ENCODE measurements around the gene GTF2H4.

GRCh38 chr6:30871592-30872183 is 36.3 kb upstream of the GTF2H4 start:
- TF ChIP-seq CTCF (IDR thresholded peaks at IDR 0.05) (no peak), POLR2A (IDR thresholded peaks at IDR 0.05) (no peak), EP300 (IDR thresholded peaks at IDR 0.05) (no peak)
